ENCODE data around the gene CTTNBP2. TPM values are rescaled to one million over a fixed set of nuclear protein-coding genes. Genes with fewer than 3 reads are reported as not detected.
A peak's percentile ranks its signal among the peaks of the same experiment; 100 is the strongest.

The CTTNBP2 gene
- total and polyA plus RNA-seq, 2 of the 4 experiments (the other 2 are of a cell fraction) = 6.6 to 11.3 TPM

DNA sequence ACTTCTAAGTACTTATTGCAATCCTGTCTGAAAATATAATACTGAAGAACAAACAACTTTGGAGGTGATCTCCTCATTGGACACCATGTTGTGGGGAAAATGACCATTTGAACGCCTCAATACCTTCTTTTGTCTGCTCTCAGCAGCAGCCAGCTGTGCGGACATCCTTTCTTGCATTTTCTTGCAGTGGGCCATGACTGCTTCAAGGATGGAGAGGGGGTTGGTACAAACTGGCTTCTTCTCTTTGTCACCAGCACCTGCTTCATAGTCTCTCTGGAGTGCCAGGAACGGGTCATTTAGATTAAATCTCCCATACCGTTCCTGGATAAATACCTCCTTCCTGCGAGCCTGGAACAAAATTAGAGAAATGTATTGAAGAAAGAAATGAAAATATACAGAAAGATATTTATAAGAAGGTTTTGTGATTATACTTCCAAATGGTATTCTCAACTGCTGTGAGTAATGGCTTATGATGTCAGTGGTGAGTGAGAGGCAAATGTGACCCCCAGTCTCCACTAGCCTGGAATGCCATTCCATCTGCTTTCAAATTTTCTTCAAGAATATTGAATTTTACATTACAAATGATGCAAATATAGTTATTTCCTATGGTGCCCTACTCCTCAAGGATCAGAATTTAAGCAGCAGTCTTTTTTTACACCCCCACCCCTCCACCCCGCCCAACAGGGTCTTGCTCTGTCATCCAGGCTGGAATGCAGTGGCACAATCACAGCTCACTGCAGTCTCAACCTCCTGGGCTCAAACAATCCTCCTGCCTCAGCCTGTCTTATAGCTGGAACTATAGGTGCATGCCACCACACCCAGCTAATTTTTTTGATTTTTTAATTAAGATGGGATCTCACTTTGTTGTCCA is 62.4 kb downstream of the CTTNBP2 start:
- Histone ChIP-seq H3K23ac (ENCODE audit: low read depth, low read length) (peak overlapping the region; percentile 63; the same call in 1 of the 2 replicates), H3K9me1 (ENCODE audit: insufficient read depth, low read length) (peaks cover 5% of the 10 kb centered on the region; the same call in 1 of the 2 replicates), H2BK20ac (ENCODE audit: low read depth, low read length) (peak overlapping the region; percentile 55; the same call in 1 of the 2 replicates), H3K4me2 (ENCODE audit: low read depth, low read length) (peak overlapping the region; percentile 19), H4K5ac (ENCODE audit: low read depth, low read length) (no peak overlapping the region), H4K20me1 (ENCODE audit: insufficient read depth, low read length) (no peaks in the 10 kb centered on the region), H2AK9ac (replicated peaks; ENCODE audit: low read depth, low read length, poor library complexity) (no peak overlapping the region), H3K18ac (ENCODE audit: low read depth, low read length) (peak overlapping the region; percentile 82; the same call in 1 of the 2 replicates), H3K4ac (ENCODE audit: low read depth, low read length) (peak overlapping the region; percentile 49), H3K9me3 (ENCODE audit: control insufficient read depth, insufficient read depth, low read length) (no peaks in the 10 kb centered on the region), H2AK5ac (ENCODE audit: low read depth, low read length) (0 out of 2 replicates have a peak overlapping the region, but pooled peaks have one; percentile 15), H3K4me1 (ENCODE audit: control insufficient read depth, insufficient read depth, low read length) (peaks cover 10% of the 10 kb centered on the region), H3K79me1 (ENCODE audit: low read depth in 1 of 2, low read length in 2 of 2) (peaks cover 0 to 6% of the 10 kb centered on the region in 2 experiments; a peak in 3 of 4 replicates), H3K36me3 (ENCODE audit: control insufficient read depth, insufficient read depth, low read length) (0 out of 2 replicates have a peak, but pooled peaks cover 1% of the 10 kb centered on the region), H3K4me3 (ENCODE audit: insufficient read depth, low read depth, low read length) (no peak overlapping the region), H3K56ac (ENCODE audit: extremely low read depth, insufficient read depth, low read length) (no peak overlapping the region), H2BK120ac (ENCODE audit: low read depth, low read length) (peak overlapping the region; percentile 74; the same call in 1 of the 2 replicates), H4K8ac (ENCODE audit: low read depth in 2 of 2, low read length in 2 of 2) (peak overlapping the region in 1 of 2 experiments; percentile 10; a peak in 3 of 4 replicates), H2BK15ac (ENCODE audit: low read depth, low read length) (no peak overlapping the region; the same call in 2 of the 3 replicates), H3K27ac (ENCODE audit: insufficient read depth, low read length) (peak overlapping the region; percentile 29; the same call in 1 of the 2 replicates), H4K91ac (ENCODE audit: insufficient read depth, low read depth, low read length) (no peak overlapping the region; the same call in 1 of the 2 replicates), H3K14ac (replicated peaks; ENCODE audit: low read depth, low read length) (no peak overlapping the region; the same call in 1 of the 2 replicates), H2AFZ (replicated peaks; ENCODE audit: low read length, poor library complexity) (peak overlapping the region; percentile 2), H3K9ac (ENCODE audit: low read depth, low read length) (no peak overlapping the region), H2BK5ac (ENCODE audit: low read depth, low read length, poor library complexity, severe bottlenecking) (peak overlapping the region; percentile 77), H3K27me3 (ENCODE audit: control insufficient read depth, insufficient read depth, low read length) (no peaks in the 10 kb centered on the region)
- WGBS, 2 experiments (ENCODE audit: extremely low coverage in 2 of 2, insufficient read length in 1 of 2) = 40% methylated on average over 1 of the region's 6 CpGs; no CpG with 5 or more reads in 1 of the 2 experiments
- BruUV-seq (replicated peaks) = no TSS peak
- POLR2A ChIA-PET (ENCODE audit: unreplicated experiment) = no interaction called here
- CTCF ChIA-PET = no interaction called here
- in situ Hi-C loops (cut with MboI; ENCODE audit: low sequenced_read_pairs) = no loop called here
- ATAC-seq (ENCODE audit: low read depth) (peak; percentile 81), DNase-seq (peak; percentile 83)
- intact Hi-C loops (cut with micrococcal nuclease) = loop anchor here (2.0 kb wide), 1 partner anchor 16 kb away; no protein-coding TSS in a partner anchor
- 0 out of 2 replicates have a peak, but pooled peaks have one; percentile 20 for TF ChIP-seq MAZ (IDR thresholded peaks at IDR 0.05; ENCODE audit: borderline replicate concordance, low read depth, low read length)
- TF ChIP-seq RCOR1 (IDR thresholded peaks at IDR 0.05; ENCODE audit: insufficient replicate concordance, low read length) = no peak
- no peak for TF ChIP-seq POLR2A (IDR thresholded peaks at IDR 0.05; ENCODE audit: low read depth, low read length)
- TF ChIP-seq SMC3 (IDR thresholded peaks at IDR 0.05; ENCODE audit: low read depth, low read length) = no peak
- no peak for TF ChIP-seq FOS (IDR thresholded peaks at IDR 0.05; ENCODE audit: low read depth, low read length)
- dilution Hi-C loops (cut with HindIII; ENCODE audit: low sequenced_read_pairs, unreplicated experiment) = no loop called here
